Activated T-helper 1 cell treated with anti-CD3 and anti-CD28 coated beads, Interleukin-2, amount 50 U/mL, for 16 hours (primary cell): ENCODE results near the gene GABBR2.

Experiments used
- DNase-seq, 2 donors: peaks; one replicate each; pipeline ENCODE4 v3.0.0-alpha.2; 2020; ENCODE audit warnings: low read depth in 1 of 2, low spot score in 1 of 2

The GABBR2 gene

DNA sequence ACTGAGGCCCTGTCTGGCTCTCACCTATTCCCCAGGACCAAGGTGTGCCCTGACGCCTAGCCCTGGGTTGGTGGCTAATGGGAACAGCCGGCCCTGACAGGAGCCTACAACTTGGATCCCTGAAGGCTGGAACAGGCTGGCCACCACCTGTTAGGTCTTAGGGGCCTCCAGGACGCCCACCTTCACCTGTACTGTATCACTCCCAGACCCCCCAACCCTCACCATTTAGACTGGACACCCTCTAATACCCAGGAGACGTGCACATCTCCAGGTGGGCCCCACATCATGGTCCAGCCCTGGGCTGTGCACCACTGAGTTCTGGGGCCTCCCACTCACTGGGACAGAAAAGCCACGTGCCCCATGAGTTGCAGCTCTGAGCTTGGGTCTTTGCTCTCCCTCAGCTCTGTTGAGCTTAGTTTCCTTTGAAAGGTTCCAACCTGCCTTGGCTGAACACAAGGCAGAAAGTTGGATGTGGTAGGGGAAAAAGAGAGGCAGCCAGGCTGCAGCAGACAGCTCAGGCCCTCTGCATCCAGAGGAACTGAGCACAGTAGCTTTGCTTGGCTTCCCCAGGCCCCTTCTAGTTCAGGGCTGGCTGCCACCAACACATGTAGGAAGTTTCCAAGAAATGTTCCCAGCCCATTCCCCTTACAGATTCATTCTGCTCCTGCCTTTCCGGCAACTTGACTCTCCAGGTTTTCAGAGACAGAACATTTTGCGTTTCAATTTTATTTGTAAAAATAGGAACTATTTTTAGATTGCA is 336.5 kb downstream of the GABBR2 start:
- no peak for DNase-seq

GRCh38 chr9:98370976-98371315 is 337.8 kb downstream of the GABBR2 start:
- DNase-seq: no peak

DNA sequence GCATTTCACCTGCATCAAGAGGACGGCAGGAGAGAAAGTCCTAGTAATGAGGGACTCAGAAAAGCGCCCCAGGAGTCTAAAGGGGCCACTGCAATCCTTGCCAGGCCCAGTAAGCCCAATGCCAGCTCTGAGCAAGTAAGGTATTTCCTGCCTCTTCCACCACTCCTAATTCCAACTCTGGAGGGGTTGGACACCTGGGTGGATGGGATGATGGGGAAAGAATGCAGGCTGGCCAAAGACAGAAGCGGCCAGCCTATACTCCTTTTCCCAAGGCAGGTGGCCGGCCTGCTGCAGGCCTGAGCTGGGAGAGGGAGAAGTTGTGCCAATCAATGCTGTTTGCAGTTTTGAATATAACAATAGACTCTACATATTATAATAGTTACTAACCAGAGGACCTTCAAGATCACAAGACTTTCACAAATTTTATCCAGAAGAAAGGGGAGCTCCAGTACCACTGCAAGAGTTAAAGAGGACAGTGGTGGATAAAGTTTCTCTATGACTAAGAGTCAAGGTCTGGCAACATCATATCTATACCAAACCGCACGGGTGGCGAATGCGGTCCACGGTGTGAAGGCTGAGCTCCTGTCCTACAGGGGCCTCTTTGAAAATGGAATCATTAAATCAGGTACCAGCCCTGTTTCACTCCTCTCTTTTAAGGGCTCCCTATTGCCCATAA is 338.3 kb downstream of the GABBR2 start:
- DNase-seq: no peak

DNA sequence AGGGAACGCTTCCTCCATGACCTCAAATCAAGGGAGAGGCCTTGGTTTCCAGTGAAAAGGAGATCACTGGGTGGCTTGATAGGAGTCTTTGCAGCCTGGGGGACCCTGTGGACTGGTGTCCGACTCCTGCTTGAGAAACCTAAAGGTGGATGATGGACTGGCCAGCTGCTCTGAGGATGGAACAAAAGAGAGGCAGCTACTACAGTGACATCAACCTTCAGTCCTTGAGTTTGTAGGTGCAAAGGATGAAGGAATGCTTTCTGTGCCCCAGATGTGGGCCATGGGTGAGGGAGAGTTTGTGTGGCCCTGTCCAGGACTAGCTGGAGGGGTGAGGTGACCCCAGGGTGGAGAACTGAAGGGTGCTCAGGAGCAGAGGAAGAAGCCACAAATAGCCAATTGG is 338.8 kb downstream of the GABBR2 start:
- DNase-seq: no peak

DNA sequence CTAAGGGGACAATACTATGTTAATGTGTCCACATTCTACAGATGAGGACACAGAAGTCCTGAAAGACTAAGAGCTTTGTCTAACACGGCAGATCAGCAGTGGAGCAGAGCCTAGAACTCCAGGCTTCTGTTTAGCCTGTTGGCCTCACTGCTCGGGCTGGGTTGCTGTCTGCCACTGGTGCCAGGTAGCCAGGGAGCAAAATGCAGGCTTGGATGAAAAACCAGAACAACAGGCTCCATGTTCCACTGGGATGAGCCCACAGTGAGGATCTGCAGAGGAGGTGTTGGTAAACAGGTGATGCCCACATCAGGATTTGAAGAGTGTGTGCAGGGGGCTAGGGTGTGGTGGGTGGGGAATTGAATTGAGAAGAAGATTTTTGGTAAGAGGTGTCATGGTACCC is 339.3 kb downstream of the GABBR2 start:
- no peak for DNase-seq

GRCh38 chr9:98369066-98369425 is 339.7 kb downstream of the GABBR2 start:
- no peak for DNase-seq

DNA sequence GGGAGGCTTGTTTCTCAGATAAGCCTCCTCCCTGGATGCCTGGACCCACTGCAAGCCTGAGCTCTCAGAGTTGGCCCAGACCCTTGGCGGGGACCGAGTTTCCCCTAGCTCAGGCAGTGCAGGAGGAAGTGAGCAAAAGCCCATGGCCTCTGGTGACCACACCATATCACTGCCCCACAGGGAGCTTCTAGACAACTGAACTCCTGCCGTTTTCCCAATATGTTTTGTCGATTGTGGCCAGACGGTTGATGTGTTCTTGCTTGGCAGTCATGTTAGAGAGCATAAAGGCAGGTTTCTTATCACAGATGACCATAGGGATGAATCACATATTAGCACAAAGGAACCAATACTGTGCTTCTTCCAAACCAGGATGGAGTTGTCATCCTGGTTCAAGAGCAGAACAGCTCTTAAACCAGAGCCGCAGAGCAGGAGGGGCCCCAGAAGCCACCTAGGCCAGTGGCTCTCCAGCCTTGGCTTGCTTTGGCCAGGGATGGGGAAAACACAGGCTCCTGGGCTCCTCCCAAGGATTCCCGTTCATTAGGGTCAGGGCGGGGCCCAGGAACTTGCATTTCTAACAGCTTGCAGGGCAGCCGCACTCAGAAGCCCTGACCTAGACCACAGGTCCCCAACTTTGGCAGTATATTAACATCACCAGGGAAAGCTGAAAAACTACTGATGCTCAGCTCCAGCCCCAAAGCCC is 340.2 kb downstream of the GABBR2 start:
- no peak for DNase-seq

DNA sequence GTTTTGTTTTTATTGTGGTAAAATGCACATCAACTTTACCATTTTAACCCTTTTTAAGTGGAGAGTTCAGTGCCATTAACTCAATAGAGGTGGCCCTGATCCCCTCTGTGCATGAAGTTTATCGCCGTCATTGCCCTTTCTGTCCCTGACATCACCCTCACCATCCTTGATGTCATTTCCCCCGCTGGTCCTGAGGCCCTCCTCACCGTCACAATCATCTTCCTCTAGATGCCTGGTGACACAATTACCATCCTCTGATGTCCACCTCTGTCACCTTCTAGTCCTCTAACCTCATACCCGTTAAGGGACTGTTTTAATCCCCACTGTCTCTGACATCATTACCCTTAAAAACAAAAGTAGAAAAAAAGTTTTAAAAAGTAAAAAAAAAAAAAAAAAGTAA is 340.8 kb downstream of the GABBR2 start:
- DNase-seq: no peak

- no peak for DNase-seq
Observed at GRCh38 chr9:98367371-98367900, 341.3 kb downstream of the GABBR2 start.

- DNase-seq: no peak
Observed at GRCh38 chr9:98365781-98366180, 343.0 kb downstream of the GABBR2 start.

DNA sequence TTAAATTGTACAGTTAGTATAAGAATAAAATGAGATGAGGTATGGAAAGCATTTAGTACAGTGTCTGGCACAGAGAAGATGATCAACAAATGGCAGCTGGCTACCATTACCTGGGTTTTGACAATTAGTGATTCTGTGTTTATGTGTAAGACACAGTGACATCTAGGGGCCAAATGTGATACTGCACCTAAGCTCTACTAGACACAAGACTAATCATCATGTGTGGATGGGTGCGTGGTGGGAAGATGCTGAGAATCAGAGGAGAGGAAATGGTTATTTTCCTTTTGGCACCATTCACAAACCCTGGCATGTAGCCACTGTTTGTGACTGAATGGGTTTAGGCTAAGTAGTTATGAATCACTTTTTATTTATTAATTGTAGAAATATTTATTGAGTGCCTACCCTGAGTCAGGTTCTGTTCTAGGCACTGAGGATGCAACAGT is 343.5 kb downstream of the GABBR2 start:
- DNase-seq: no peak

GRCh38 chr9:98364086-98364485 is 344.6 kb downstream of the GABBR2 start:
- DNase-seq: no peak

- no peak for DNase-seq
Observed at GRCh38 chr9:98363644-98364043, 345.1 kb downstream of the GABBR2 start.

DNA sequence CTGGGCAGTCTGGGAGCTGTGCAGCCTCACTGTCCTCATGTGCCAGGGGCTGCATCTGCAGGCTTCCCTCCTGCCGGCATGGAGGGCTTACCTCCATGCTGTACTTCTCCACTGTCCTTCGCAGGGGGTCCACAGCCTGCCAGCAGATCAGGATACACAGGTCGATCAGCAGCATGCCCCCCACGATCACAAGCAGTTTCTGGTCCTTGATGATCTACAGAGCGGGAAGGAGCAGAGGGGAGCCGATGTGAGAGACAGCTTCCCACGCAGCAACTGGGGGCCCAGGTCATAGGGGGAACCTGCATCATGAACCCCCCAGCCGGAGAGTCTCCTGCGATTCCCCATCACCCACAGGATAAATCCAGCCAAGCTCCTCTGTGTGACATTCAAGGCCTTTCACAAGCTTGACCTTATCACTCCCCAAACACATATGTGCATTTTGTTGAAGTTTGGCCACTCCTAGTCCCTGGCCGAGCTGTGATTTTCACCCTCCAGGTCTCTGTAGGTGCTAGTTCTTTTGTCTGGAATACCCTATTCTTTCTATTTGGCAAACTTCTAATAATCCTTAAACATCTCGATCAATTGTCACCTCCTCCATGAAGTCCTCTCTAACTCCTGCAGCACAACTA is 346.0 kb downstream of the GABBR2 start:
- DNase-seq: no peak

DNA sequence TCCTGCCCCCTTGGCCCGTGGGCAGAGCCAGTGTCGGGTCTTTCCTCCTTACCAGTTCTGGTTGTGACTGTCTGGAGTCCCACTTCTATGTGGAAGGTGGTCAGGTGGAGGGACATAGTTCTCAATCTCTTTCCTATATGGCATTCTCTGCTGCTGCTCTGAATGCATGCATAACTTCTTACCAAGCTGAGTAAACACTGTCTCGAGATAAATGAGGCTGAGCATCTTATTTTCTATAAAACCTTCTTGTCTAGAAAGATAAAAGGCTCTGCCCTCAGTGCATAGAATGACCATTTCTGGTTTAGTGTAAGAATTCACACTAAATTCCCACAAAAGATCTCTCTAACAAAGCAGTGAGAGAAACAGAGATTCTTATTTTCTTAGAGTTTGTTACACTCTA is 347.1 kb downstream of the GABBR2 start:
- DNase-seq: no peak

GRCh38 chr9:98360176-98360708 is 348.5 kb downstream of the GABBR2 start:
- DNase-seq: no peak

GRCh38 chr9:98359569-98359968 is 349.2 kb downstream of the GABBR2 start:
- DNase-seq: no peak

DNA sequence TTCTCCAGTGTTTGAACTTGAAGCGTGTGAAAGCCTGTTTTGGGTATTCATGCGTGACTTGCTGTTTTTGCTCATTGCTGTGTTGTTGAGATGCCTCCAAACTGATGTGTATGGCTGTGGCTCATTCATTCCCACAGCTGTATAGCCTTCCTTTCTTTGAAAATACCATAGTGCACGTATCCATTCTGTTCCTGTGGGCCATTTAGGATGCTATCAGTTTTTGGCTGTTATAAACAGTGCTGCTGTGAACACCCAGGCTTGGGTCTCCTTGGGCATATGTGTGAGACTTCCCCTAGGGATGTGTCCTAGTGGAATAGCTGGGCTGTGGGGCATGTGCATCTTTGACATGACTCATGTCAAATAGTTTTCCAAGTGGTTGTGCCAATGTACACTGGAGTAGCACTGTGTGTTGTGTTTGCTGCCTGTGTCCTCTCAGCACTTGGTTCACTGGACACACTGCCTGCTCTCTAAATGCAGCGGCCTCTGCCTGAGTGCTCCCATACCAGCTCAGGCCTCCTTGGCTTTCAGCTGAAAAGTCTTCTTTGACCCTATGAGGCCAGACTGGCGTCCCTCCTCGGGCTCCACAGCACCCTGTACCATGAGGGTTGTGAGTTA is 350.7 kb downstream of the GABBR2 start:
- DNase-seq: no peak

- no peak for DNase-seq
Observed at GRCh38 chr9:98356953-98357690, 351.6 kb downstream of the GABBR2 start.

DNA sequence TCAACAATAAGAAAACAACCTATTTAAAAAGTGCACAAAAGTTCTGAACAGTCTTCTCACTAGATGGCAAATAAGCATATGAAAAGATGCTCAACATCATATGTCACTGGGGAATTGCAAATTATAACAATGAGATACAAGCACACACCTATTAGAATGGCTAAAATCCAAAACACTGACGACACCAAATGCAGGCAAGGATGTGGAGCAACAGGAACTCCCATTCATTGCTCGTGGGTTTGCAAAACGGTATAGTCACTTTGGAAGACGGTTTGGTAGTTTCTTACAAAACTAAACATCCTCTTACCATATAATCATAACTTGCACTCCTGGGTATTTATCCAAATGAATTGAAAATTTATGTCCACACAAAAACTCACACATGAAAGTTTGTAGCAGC is 352.4 kb downstream of the GABBR2 start:
- no peak for DNase-seq
